ENCODE results near the gene OR4D2.

Gene OR4D2

DNA sequence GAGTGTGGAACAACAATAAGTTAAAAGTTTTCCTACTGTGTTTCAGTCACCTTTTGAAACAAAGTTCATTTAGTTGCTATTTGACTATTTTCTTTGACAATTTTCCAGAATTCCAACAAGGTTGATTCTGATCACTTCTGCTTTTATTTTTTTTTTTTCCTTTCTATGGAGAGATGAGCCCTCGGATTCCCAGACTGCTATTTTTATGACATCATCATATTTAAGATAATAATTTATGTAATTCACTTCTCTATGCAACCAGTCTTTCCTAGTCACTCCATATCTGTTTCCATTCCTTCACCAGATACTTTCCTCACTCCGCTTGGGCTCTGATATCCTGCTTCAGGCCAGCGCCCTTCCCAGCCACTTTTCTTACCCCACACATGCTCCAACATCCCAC is 8.1 kb downstream of the OR4D2 start:
- no peak for DNase-seq (ENCODE audit: low read depth in 3 of 3)

DNA sequence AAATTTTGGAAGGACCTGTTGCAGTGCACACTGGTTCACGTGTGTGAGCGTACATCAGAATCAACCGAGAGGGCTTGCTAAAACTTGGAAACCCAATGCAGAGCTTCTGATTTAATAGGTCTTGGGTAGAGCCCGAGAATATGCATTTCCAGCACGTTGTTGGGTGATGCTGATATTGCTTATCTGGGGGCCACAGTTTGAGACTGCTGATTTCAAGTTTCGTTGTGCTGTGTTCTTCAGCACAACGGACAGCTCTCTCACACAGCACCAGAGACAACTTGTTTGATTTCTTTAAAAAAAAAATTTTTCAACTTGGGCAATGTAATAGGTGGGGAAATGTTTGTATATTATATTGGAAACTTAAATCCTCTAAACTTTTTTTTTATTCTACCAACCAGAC is 9.4 kb downstream of the OR4D2 start:
- no peak for DNase-seq (ENCODE audit: low read depth in 3 of 3)

GRCh38 chr17:58181796-58182195 is 15.0 kb downstream of the OR4D2 start:
- DNase-seq (ENCODE audit: low read depth in 3 of 3), result no peak

- DNase-seq (ENCODE audit: low read depth in 3 of 3), result no peak
Observed at GRCh38 chr17:58183514-58183913, 16.7 kb downstream of the OR4D2 start.

- DNase-seq (ENCODE audit: low read depth in 3 of 3), result no peak
Observed at GRCh38 chr17:58184308-58184985, 17.7 kb downstream of the OR4D2 start.

GRCh38 chr17:58184986-58185761 is 18.4 kb downstream of the OR4D2 start:
- no peak for DNase-seq (ENCODE audit: low read depth in 3 of 3)

- no peak for DNase-seq (ENCODE audit: low read depth in 3 of 3)
Observed at GRCh38 chr17:58186591-58186990, 19.8 kb downstream of the OR4D2 start.

DNA sequence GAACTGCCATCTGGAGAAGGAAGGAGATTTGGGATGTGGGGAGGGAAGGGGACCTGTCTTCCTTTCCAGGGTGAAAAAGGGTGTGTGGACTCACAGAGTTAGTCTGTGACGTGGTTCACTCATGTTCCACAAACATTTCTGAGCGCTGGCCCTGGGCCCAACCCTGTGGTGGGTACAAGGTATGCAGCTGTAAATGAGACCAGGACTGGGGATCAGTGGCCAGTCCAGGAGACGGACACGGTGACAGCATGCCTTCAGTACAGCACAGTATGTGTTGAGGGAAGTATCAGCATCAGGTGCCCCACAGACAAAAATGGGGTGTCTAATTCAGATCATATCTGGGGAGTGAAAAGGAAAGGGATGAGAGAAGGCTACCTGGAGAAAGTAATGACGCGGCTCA is 20.3 kb downstream of the OR4D2 start:
- no peak for DNase-seq (ENCODE audit: low read depth in 3 of 3)

DNA sequence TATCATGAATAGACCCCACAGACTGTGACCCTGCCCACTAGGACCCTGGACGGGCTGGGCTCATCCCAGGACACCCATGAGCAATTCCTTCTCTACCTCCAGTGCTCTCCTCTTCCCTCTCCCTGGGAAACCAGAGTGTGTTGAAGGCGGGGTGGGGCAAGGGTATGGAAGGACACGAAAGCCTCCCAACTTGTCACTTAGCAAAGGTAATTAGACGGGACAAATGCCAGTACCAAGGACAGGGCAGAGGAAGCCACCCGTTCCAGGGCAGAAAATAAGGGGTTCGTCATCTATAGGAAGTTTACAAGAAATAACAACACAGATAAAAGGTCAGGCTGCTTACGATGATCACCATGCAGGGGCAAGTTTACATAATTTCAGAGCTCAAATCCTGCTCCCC is 20.9 kb downstream of the OR4D2 start:
- DNase-seq (ENCODE audit: low read depth in 3 of 3), result no peak

- DNase-seq (ENCODE audit: low read depth in 3 of 3), result no peak
Observed at GRCh38 chr17:58189436-58190146, 22.8 kb downstream of the OR4D2 start.

GRCh38 chr17:58191241-58191896 is 24.6 kb downstream of the OR4D2 start:
- no peak for DNase-seq (ENCODE audit: low read depth in 3 of 3)

DNA sequence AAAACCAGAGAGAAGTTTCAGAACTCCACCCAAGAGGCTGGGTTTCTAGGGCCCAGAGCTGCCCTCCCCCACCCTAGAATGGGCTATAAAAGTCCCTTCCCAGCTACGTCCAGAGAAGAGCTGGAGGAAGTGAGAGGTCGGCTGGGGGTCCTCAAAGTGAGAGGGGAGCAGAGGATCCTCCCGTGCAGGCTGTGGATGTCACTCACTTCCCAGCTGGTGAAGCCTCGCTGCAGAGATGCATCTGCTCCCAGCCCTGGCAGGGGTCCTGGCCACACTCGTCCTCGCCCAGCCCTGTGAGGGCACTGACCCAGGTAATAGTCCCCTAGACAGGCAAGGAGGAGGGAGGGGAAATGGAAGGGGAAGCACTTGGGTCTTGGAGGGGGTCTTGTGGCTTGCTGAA is 25.8 kb downstream of the OR4D2 start, which contains the start of gene EPX:
EPX (plus strand) TSS at position 115 of the 400 bp plus-strand sequence; CDS start at position 236, 121 bp downstream.
- DNase-seq (ENCODE audit: low read depth in 3 of 3), result no peak

DNA sequence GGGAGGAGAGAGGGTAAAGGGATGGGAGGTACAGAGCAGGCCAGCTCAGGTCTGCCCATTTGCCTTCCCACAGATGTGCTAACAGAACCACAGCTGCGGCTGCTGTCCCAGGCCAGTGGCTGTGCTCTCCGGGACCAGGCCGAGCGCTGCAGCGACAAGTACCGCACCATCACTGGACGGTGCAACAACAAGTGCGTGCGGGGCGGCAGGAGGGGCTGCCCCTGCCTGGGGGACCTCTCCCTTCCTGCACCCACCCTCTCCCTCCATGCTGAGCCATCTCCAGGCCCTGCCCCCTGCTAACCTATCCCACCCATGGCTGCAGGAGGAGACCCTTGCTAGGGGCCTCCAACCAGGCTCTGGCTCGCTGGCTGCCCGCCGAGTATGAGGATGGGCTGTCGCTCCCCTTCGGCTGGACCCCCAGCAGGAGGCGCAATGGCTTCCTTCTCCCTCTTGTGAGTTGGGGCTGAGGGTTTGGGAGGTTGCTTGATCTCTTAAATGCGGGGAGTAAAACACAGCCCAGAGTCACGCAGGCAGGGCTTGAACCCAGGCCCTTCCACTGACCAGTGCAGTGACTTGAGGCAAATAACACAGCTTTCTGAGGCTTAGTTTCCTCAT is 27.0 kb downstream of the OR4D2 start:
- DNase-seq (ENCODE audit: low read depth in 3 of 3), result no peak

GRCh38 chr17:58195518-58196123 is 28.8 kb downstream of the OR4D2 start:
- DNase-seq (ENCODE audit: low read depth in 3 of 3), result no peak

DNA sequence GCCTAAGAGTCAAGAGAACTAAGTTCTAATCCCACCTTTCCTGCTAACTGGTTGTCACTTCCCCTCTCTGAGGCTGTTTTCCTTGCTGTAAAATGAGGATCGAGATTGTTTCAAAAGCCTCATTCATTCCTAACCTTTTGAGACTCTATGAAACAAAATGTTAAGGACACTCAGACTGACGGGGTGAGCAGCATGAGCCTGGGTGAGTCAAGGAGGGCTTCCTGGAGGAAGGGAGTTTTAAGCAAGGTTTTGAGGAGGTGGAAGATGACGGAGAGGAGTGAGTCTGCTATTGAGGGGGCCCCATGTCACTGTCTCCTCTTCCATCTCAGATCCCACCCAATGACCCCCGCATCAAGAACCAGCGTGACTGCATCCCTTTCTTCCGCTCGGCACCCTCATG is 29.8 kb downstream of the OR4D2 start:
- no peak for DNase-seq (ENCODE audit: low read depth in 3 of 3)

DNA sequence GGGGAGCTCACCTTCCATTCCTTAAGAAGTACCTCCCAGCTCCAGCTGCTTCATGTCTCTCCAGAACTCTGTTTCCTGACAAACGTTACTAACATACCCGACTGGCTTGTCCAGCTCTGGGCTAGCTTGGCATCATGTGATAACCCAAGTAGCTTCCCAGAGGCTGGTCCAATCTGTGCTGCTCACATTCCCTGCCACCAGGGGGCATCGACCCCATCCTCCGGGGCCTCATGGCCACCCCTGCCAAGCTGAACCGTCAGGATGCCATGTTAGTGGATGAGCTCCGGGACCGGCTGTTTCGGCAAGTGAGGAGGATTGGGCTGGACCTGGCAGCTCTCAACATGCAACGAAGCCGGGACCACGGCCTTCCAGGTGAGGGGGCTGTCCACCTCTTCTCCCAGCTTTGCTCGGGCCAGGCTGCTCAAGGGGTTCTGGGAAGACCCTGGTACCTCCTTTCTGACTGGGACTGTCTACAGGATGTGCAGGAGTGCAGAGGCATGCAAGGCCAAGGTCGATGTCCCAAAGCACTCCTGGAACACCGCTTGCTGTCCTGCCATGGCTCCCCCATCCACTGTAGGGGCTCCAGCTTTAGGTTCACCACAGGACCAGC is 33.3 kb downstream of the OR4D2 start:
- DNase-seq (ENCODE audit: low read depth in 3 of 3), result peak; percentile 32 to 46 (median 41)

DNA sequence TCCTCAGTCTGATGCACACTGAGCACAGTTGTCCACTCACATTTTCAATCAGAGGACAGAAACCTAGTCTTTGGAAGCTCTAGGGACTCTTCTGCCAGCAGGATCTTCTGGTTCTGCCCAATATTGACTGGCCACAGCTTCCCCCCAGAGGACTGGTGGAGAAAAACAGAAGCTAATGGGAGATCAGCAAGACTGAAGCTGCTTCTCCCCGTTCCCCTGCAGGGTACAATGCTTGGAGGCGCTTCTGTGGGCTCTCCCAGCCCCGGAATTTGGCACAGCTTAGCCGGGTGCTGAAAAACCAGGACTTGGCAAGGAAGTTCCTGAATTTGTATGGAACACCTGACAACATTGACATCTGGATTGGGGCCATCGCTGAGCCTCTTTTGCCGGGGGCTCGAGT is 36.1 kb downstream of the OR4D2 start:
- DNase-seq (ENCODE audit: low read depth in 3 of 3), result no peak

GRCh38 chr17:58204796-58205195 is 38.0 kb downstream of the OR4D2 start:
- no peak for DNase-seq (ENCODE audit: low read depth in 3 of 3)

DNA sequence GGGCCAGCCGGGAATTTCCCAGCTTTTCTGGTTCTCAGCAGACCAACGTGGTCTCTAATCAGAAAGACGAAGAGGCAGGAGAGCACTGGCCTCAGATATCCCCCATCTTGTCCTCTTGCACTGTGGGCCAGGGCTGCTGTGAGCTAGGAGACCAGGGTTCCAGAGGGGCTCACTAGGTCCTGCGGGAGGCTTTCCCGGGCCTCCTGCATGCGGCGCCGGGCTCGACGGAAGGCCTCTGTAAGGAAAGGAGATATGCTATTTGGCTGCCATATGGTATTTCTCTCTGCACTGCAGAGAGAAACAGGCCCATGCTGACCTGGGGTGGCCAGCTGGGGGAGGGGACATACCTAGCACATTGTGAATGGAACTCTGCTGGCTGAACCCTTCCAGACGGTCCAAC is 39.2 kb downstream of the OR4D2 start:
- no peak for DNase-seq (ENCODE audit: low read depth in 3 of 3)

DNA sequence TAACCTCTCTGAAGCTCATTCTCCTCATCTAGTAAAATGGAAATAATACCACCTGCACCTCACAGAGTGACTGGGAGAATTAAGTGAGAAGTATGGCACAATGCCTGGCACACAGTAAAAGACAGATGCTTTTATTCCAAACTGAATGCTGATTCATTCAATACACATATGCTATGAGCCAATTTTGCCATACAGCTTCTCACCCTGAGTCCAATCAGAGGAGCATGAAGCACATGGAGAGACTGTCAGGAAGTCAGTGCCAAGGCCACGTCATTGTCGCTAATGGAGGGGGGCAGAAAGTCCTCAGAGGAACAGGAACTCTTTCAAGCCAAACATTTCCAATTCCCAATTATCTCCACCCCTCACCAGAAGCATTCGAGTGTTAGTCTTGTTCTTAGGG is 40.7 kb downstream of the OR4D2 start:
- no peak for DNase-seq (ENCODE audit: low read depth in 3 of 3)

- DNase-seq (ENCODE audit: low read depth in 3 of 3), result no peak
Observed at GRCh38 chr17:58208344-58208743, 41.6 kb downstream of the OR4D2 start.

Measured in stimulated activated CD4-positive, alpha-beta T cell treated with anti-CD3 and anti-CD28 coated beads, TNF-alpha, amount 100 ng/mL, for 48 hours (primary cell).